Testis (tissue), 2 donors: ENCODE measurements around the gene SRXN1.

Source experiments
- CTCF ChIP-seq, 3 experiments: fragments of 450-650 bp in 2 of 3; fragments of 200-600 bp in 1 of 3; sonication (generic) in 1 of 3; IDR thresholded peaks; one replicate each; pipeline ENCODE4 v1.5.1; 2016 to 2019; ENCODE audit warnings: antibody characterized with exemption in 3 of 3, mild to moderate bottlenecking in 2 of 3, moderate library complexity in 1 of 3
- POLR2A ChIP-seq: fragments of 450-650 bp; IDR thresholded peaks from one replicate; pipeline ENCODE4 v1.6.1; 2017; ENCODE audit warnings: antibody characterized with exemption, mild to moderate bottlenecking, moderate library complexity

- TF ChIP-seq CTCF (IDR thresholded peaks at IDR 0.05) (no peak), POLR2A (no peak)
Measured at GRCh38 chr20:692044-692443, 39.0 kb upstream of the SRXN1 start.
